Measurements from ENCODE around the gene MEF2A. TPM values are rescaled to one million over a fixed set of nuclear protein-coding genes. Genes with fewer than 3 reads are reported as not detected.
A peak's percentile ranks its signal among the peaks of the same experiment; 100 is the strongest.

MEF2A gene
- total and polyA plus RNA-seq, 12 donors = 20.6 to 91.7 (median 50.1) TPM

GRCh38 chr15:99606646-99607045 is 40.9 kb downstream of the MEF2A start:
- H3K4me1 ChIP-seq (replicated peaks in 1 of 2) = peaks cover 0 to 27% of the 10 kb centered on the region in 2 donors
- H3K4me3 ChIP-seq = no peak overlapping the region
- H3K36me3 ChIP-seq (replicated peaks in 1 of 2) = no peaks in the 10 kb centered on the region
- 74 to 83% (median 81%) methylated on average over 2 of the region's 2 CpGs for WGBS, 4 donors
- TF ChIP-seq CTCF (IDR thresholded peaks at IDR 0.05) (no peak), POLR2A (IDR thresholded peaks at IDR 0.05) (no peak)
- no peak for DNase-seq
- no peaks in the 10 kb centered on the region for H3K27me3 ChIP-seq
- intact Hi-C loops (cut with DNase I) = no loop called here
- no peaks in the 10 kb centered on the region for H3K9me3 ChIP-seq (replicated peaks in 1 of 3)
- H3K27ac ChIP-seq = no peak overlapping the region

- TF ChIP-seq POLR2A (IDR thresholded peaks at IDR 0.05) = no peak
- TF ChIP-seq CTCF (IDR thresholded peaks at IDR 0.05) = no peak
- intact Hi-C loops (cut with DNase I) = no loop called here
- no peaks in the 10 kb centered on the region for H3K9me3 ChIP-seq (replicated peaks in 1 of 3)
- H3K4me1 ChIP-seq (replicated peaks in 1 of 2) = peaks cover 15 to 51% of the 10 kb centered on the region in 2 donors
- no peak for DNase-seq
- no peak overlapping the region for H3K4me3 ChIP-seq
- H3K27ac ChIP-seq = peak overlapping the region in 1 of 5 donors; percentile 62
- 33 to 50% (median 37%) methylated on average over 3 of the region's 3 CpGs for WGBS, 4 donors
- H3K36me3 ChIP-seq (replicated peaks in 1 of 2) = no peaks in the 10 kb centered on the region
- H3K27me3 ChIP-seq = no peaks in the 10 kb centered on the region
Observed at GRCh38 chr15:99613481-99613880, 47.7 kb downstream of the MEF2A start.

GRCh38 chr15:99613887-99614647 is 48.3 kb downstream of the MEF2A start:
- no peaks in the 10 kb centered on the region for H3K36me3 ChIP-seq (replicated peaks in 1 of 2)
- DNase-seq = peak in 6 of 7 donors; percentile 38 to 71 (median 58)
- peaks cover 15 to 56% of the 10 kb centered on the region in 2 donors for H3K4me1 ChIP-seq (replicated peaks in 1 of 2)
- intact Hi-C loops (cut with DNase I) = no loop called here
- peak overlapping the region in 3 of 5 donors; percentile 11 to 62 (median 61) for H3K27ac ChIP-seq
- H3K9me3 ChIP-seq (replicated peaks in 1 of 3) = no peaks in the 10 kb centered on the region
- TF ChIP-seq POLR2A (IDR thresholded peaks at IDR 0.05) (no peak), CTCF (IDR thresholded peaks at IDR 0.05) (no peak)
- no peaks in the 10 kb centered on the region for H3K27me3 ChIP-seq
- WGBS, 4 donors = 64 to 74% (median 66%) methylated on average over 6 of the region's 6 CpGs
- no peak overlapping the region for H3K4me3 ChIP-seq

GRCh38 chr15:99614749-99615288 is 49.0 kb downstream of the MEF2A start:
- TF ChIP-seq CTCF (IDR thresholded peaks at IDR 0.05) (no peak), POLR2A (IDR thresholded peaks at IDR 0.05) (no peak)
- intact Hi-C loops (cut with DNase I) = no loop called here
- 33 to 45% (median 43%) methylated on average over 1 of the region's 1 CpG for WGBS, 4 donors
- no peak for DNase-seq
- H3K36me3 ChIP-seq (replicated peaks in 1 of 2) = no peaks in the 10 kb centered on the region
- H3K4me1 ChIP-seq (replicated peaks in 1 of 2) = peaks cover 15 to 64% of the 10 kb centered on the region in 2 donors
- peak overlapping the region in 3 of 5 donors; percentile 11 to 62 (median 61) for H3K27ac ChIP-seq
- H3K27me3 ChIP-seq = no peaks in the 10 kb centered on the region
- H3K9me3 ChIP-seq (replicated peaks in 1 of 3) = no peaks in the 10 kb centered on the region
- H3K4me3 ChIP-seq = no peak overlapping the region
